ENCODE results near the gene CCDC170.

GRCh38 chr6:151493804-151494234, at the start of gene CCDC170:
- TF ChIP-seq CTCF (IDR thresholded peaks at IDR 0.05; ENCODE audit: low read length) (no peak), EZH2 (optimal IDR thresholded peaks at IDR 0.05; ENCODE audit: low read depth, low read length) (no peak), EZH2phosphoT487 (IDR thresholded peaks at IDR 0.05; ENCODE audit: low read length) (no peak)

Measured in MM.1S (cell line).